Endothelial cell (in vitro differentiated cells): ENCODE measurements around the gene DCLK2. TPM values are rescaled to one million over a fixed set of nuclear protein-coding genes. Genes with fewer than 3 reads are reported as not detected.

Source experiments
- DNase-seq: peaks from one replicate; pipeline ENCODE4 v3.0.0; 2021; ENCODE audit warnings: low spot score
- H3K27ac Mint-ChIP-seq: one replicate; pipeline ENCODE4 v1.8.0; 2021; ENCODE audit warnings: mixed read lengths, inconsistent platforms; ENCODE audit not compliant: unreplicated experiment
- H3K27me3 Mint-ChIP-seq: one replicate; pipeline ENCODE4 v1.8.0; 2021; ENCODE audit warnings: mild to moderate bottlenecking, moderate library complexity, mixed read lengths, inconsistent platforms; ENCODE audit not compliant: unreplicated experiment
- H3K36me3 Mint-ChIP-seq: one replicate; pipeline ENCODE4 v1.8.0; 2021; ENCODE audit warnings: mild to moderate bottlenecking, low read depth, mixed read lengths, inconsistent platforms; ENCODE audit not compliant: unreplicated experiment
- H3K4me1 Mint-ChIP-seq: one replicate; pipeline ENCODE4 v1.8.0; 2021; ENCODE audit warnings: mild to moderate bottlenecking, mixed read lengths, inconsistent platforms; ENCODE audit not compliant: unreplicated experiment
- H3K4me3 Mint-ChIP-seq: one replicate; pipeline ENCODE4 v1.8.0; 2021; ENCODE audit warnings: mild to moderate bottlenecking, mixed read lengths, inconsistent platforms; ENCODE audit not compliant: unreplicated experiment
- H3K9me3 Mint-ChIP-seq: one replicate; pipeline ENCODE4 v1.8.0; 2021; ENCODE audit warnings: mixed read lengths, inconsistent platforms; ENCODE audit not compliant: unreplicated experiment
- total RNA-seq: library from RNA; stranded (reverse); fragmentation: NEBNext Ultra II Directional; extraction: Animal tissue kit (Norgen Biotek cat#: 25700); gene quantifications from one replicate; pipeline ENCODE4 v1.2.1, GENCODE V29; 2021; ENCODE audit not compliant: unreplicated experiment
- TF ChIP-seq, protein P1 (sequence below): fragments of 200-600 bp; sonication (generic); IDR thresholded peaks from one replicate; pipeline ENCODE4 v1.5.0; 2021; ENCODE audit warnings: antibody characterized with exemption; ENCODE audit not compliant: unreplicated experiment

DCLK2 gene
- total RNA-seq, 1 donor from 2014 or later: 7.8 TPM

DNA sequence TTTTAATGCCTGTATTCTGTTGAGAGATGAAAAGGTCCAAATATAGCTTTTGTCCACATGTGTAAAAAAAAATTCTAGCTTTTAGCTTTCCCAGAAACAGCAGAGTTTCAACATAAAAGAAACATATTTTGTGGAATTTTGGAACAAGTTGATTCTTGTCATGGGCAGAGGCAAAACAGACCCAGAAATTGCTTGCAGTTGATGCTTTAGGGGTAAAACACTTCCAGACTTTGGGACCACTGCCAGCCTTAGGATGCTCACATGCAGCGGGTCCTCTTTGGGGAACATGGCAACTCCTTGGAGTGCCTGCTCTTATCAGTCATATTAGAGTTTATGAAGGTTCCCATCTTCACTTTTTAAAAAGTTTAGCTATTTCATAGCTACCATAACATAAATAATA lies 30.4 kb downstream of the DCLK2 start:
- no peak for DNase-seq
- Mint-ChIP-seq H3K36me3 (no peaks in the 10 kb centered on the region), H3K4me3 (no peak overlapping the region), H3K4me1 (no peaks in the 10 kb centered on the region), H3K27ac (no peak overlapping the region), H3K27me3 (no peaks in the 10 kb centered on the region), H3K9me3 (no peaks in the 10 kb centered on the region)
- TF ChIP-seq, protein P1, sequence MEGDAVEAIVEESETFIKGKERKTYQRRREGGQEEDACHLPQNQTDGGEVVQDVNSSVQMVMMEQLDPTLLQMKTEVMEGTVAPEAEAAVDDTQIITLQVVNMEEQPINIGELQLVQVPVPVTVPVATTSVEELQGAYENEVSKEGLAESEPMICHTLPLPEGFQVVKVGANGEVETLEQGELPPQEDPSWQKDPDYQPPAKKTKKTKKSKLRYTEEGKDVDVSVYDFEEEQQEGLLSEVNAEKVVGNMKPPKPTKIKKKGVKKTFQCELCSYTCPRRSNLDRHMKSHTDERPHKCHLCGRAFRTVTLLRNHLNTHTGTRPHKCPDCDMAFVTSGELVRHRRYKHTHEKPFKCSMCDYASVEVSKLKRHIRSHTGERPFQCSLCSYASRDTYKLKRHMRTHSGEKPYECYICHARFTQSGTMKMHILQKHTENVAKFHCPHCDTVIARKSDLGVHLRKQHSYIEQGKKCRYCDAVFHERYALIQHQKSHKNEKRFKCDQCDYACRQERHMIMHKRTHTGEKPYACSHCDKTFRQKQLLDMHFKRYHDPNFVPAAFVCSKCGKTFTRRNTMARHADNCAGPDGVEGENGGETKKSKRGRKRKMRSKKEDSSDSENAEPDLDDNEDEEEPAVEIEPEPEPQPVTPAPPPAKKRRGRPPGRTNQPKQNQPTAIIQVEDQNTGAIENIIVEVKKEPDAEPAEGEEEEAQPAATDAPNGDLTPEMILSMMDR: no peak

DNA sequence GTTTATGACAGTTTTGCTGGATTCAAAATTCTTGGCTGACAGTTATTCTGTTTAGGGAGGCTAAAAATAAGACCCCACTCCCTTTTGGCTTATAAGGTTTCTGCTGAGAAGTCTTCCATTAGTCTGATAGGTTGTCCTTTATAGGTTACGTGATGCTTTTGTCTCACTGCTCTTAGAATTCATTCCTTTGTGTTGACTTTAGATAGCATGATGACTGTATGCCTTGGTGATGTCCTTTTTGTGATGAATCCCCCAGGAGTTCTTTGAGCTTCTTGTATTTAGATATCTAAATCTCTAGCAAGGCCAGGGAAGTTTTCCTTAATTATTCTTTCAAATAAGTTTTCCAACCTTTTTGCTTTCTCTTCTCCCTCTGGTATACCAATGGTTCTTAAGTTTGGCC lies 36.4 kb downstream of the DCLK2 start:
- Mint-ChIP-seq H3K27me3 (peaks cover 4% of the 10 kb centered on the region), H3K27ac (no peak overlapping the region), H3K4me3 (no peak overlapping the region), H3K9me3 (no peaks in the 10 kb centered on the region), H3K36me3 (no peaks in the 10 kb centered on the region), H3K4me1 (no peaks in the 10 kb centered on the region)
- no peak for DNase-seq
- TF ChIP-seq, protein P1: no peak

DNA sequence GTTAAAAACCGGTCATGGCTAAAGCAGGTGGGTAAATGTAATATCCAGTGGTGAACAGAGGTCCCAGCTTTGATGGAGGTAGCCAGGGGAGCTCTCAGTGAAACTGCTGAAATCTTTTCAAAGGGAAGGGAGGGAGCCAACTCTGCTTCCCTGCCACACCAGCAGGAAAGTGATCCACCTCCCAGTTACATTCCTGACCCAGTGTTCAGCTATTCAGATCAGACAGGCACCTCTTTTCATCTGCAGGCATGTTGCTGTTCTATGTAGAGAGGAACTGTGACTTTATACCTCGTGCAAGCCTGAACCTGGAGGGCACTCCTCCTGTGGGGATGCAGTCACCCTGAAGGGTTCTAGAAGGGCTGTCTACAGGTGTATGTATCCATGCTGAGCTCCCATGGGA lies 37.6 kb downstream of the DCLK2 start:
- Mint-ChIP-seq H3K27me3 (peaks cover 4% of the 10 kb centered on the region), H3K27ac (no peak overlapping the region), H3K4me1 (no peaks in the 10 kb centered on the region), H3K4me3 (no peak overlapping the region), H3K9me3 (no peaks in the 10 kb centered on the region), H3K36me3 (no peaks in the 10 kb centered on the region)
- DNase-seq: no peak
- TF ChIP-seq, protein P1: no peak

DNA sequence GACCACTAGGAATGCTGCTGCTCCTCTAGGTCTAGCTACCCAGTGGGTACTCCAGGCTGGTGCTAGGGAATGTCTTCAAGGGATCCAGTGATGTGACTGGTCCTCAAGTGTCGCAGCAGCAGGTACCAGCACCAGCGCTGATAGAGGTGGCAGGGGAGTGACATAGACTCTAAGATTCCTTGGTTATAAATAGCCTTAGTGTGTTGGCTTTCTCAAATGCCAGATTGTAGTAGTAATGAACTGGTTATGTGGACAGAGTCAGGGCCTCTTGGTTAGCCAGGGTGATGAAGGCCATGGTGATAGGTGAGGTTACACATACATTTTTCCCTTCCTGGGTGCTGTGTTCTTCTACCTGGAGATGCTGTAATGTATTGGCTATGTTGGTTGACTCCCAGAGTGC lies 38.3 kb downstream of the DCLK2 start:
- no peak overlapping the region for H3K4me3 Mint-ChIP-seq
- no peaks in the 10 kb centered on the region for H3K36me3 Mint-ChIP-seq
- peaks cover 4% of the 10 kb centered on the region for H3K27me3 Mint-ChIP-seq
- TF ChIP-seq, protein P1: no peak
- DNase-seq: no peak
- no peaks in the 10 kb centered on the region for H3K9me3 Mint-ChIP-seq
- H3K4me1 Mint-ChIP-seq: no peaks in the 10 kb centered on the region
- H3K27ac Mint-ChIP-seq: no peak overlapping the region

DNA sequence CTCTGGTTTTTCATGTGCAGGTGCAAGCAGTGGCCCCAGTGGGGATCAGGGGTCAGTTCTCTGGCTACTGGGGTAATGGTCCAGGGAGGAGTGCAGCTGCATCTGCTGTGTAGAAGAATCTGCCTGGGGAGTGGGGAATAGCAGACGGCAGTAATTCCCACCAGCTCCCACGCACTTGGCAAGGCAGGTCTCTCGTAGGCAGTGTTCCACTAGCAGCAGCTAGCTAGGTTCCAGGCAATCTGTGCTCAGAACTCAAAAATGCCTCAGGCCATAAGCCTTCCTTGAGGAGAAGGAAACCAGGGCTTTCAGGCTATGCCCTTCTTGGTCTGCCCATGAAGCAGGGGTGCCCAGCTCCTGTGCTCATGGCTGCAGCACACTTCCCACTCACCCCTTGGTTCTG lies 38.8 kb downstream of the DCLK2 start:
- TF ChIP-seq, protein P1: no peak
- Mint-ChIP-seq H3K27ac (no peak overlapping the region), H3K4me1 (no peaks in the 10 kb centered on the region), H3K36me3 (no peaks in the 10 kb centered on the region), H3K9me3 (no peaks in the 10 kb centered on the region), H3K27me3 (peaks cover 4% of the 10 kb centered on the region), H3K4me3 (no peak overlapping the region)
- DNase-seq: no peak
